ENCODE results near the gene MLLT10. TPM values are rescaled to one million over a fixed set of nuclear protein-coding genes. Genes with fewer than 3 reads are reported as not detected.

MLLT10 gene
- total RNA-seq, 1 donor from 2014 or later: 43.9 TPM

DNA sequence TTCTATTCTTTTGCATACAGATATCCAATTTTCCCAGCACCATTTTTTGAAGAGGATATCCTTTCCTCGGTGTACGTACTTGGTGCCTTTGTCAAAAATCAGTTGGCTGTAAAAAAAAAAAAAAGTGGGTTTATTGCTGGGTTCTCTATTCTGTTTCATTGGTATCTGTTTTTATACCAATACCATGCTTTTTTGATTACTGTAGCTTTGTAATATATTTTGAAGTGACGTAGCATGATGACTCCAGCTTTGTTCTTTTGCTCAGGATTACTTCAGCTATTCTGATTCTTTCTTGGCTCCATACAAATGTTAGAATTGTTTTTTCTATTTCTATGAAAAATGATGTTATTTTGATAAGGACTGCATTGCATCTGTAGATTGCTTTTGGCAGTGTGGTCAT is 165.5 kb downstream of the MLLT10 start:
- Mint-ChIP-seq H3K4me1 (ENCODE audit: unreplicated experiment) (peaks cover 30% of the 10 kb centered on the region), H3K4me3 (ENCODE audit: unreplicated experiment) (no peak overlapping the region), H3K9me3 (ENCODE audit: unreplicated experiment) (peaks cover 23% of the 10 kb centered on the region), H3K27me3 (ENCODE audit: unreplicated experiment) (no peaks in the 10 kb centered on the region), H3K27ac (ENCODE audit: unreplicated experiment) (no peak overlapping the region), H3K36me3 (ENCODE audit: unreplicated experiment) (peaks cover 41% of the 10 kb centered on the region)
- DNase-seq (ENCODE audit: extremely low spot score, unreplicated experiment): no peak
- TF ChIP-seq, protein P1, sequence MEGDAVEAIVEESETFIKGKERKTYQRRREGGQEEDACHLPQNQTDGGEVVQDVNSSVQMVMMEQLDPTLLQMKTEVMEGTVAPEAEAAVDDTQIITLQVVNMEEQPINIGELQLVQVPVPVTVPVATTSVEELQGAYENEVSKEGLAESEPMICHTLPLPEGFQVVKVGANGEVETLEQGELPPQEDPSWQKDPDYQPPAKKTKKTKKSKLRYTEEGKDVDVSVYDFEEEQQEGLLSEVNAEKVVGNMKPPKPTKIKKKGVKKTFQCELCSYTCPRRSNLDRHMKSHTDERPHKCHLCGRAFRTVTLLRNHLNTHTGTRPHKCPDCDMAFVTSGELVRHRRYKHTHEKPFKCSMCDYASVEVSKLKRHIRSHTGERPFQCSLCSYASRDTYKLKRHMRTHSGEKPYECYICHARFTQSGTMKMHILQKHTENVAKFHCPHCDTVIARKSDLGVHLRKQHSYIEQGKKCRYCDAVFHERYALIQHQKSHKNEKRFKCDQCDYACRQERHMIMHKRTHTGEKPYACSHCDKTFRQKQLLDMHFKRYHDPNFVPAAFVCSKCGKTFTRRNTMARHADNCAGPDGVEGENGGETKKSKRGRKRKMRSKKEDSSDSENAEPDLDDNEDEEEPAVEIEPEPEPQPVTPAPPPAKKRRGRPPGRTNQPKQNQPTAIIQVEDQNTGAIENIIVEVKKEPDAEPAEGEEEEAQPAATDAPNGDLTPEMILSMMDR (IDR thresholded peaks at IDR 0.05): no peak

DNA sequence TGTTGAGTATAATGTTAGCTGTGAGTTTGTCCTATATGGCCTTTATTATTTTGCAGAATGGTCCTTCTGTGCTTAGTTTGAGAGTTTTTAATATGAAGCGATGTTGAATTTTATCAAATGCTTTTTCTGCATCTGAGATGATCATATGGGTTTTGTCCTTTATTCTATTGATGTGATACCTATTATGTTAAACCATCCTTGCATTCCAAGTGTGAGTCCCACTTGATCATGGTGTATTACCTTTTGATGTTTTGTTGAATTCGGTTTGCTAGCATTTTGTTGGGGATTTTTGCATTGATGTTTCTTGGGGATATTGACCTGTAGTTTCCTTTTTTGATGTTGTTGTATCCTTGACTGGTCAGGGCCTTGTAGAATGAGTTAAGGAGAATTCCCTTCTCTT is 166.4 kb downstream of the MLLT10 start:
- H3K27me3 Mint-ChIP-seq (ENCODE audit: unreplicated experiment): no peaks in the 10 kb centered on the region
- peaks cover 37% of the 10 kb centered on the region for H3K36me3 Mint-ChIP-seq (ENCODE audit: unreplicated experiment)
- TF ChIP-seq, protein P1 (IDR thresholded peaks at IDR 0.05): no peak
- no peak overlapping the region for H3K4me3 Mint-ChIP-seq (ENCODE audit: unreplicated experiment)
- DNase-seq (ENCODE audit: extremely low spot score, unreplicated experiment): no peak
- H3K27ac Mint-ChIP-seq (ENCODE audit: unreplicated experiment): no peak overlapping the region
- H3K4me1 Mint-ChIP-seq (ENCODE audit: unreplicated experiment): peaks cover 27% of the 10 kb centered on the region
- peaks cover 23% of the 10 kb centered on the region for H3K9me3 Mint-ChIP-seq (ENCODE audit: unreplicated experiment)

DNA sequence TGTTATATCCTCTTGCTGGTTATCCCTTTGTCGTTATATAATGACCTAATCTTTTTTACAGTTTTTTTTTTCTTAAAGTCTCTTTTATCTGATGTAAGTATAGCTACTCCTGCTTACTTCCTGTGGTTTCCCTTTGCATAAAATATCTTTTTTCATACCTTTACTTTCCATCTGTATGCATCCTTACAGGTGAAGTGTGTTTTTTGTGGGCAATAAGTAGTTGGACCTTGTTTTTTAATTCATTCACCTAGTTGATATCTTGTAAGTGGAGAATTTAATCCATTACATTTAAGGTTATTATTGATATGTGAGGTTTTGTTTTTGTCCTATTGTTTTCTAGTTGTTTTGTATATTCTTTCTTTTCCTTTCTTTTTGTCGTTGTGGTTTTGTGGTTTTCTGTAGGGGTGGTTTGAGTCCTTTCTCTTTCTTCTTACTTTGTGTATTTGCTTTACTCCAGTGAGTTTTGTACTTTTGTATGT is 168.6 kb downstream of the MLLT10 start:
- no peak overlapping the region for H3K27ac Mint-ChIP-seq (ENCODE audit: unreplicated experiment)

DNA sequence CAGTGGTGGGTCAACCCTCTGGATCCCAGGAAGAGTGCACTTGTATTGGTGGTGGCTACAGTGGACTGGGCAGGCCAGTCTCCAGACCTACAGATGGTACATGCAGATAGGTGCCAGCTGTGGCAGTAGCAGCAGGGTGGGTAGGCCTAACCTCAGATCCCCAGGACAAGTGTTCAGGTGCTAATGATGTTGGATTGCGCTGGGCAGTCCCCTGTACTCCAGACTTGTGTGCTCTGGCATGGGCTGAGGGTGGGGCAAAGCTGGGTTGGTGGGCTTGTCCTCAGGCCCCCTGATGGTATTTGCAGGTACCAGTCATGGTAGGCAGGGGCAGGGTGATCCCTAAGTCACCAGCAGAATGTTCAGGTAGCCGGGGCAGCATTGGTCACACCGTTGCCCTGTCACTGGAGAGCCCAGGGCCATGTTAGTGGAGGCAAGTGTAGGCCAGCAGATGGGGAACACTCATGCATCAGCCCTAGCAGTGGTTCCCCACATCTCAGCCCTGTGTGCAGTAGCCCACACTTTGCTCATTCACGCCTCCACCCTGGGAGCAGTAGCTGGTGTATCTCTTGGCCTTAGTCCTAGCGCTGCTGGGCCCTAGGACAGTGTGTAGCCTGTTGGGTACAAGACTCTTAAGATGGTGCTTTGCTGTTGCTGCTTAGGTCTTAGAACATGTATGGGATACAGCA is 171.3 kb downstream of the MLLT10 start:
- DNase-seq (ENCODE audit: extremely low spot score, unreplicated experiment): no peak
- TF ChIP-seq, protein P1 (IDR thresholded peaks at IDR 0.05): no peak
- Mint-ChIP-seq H3K27me3 (ENCODE audit: unreplicated experiment) (no peaks in the 10 kb centered on the region), H3K27ac (ENCODE audit: unreplicated experiment) (no peak overlapping the region), H3K9me3 (ENCODE audit: unreplicated experiment) (peaks cover 10% of the 10 kb centered on the region), H3K36me3 (ENCODE audit: unreplicated experiment) (peaks cover 31% of the 10 kb centered on the region), H3K4me3 (ENCODE audit: unreplicated experiment) (no peak overlapping the region), H3K4me1 (ENCODE audit: unreplicated experiment) (peaks cover 7% of the 10 kb centered on the region)

More for the DNA sequence above, 168.6 kb downstream of the MLLT10 start:
- peaks cover 38% of the 10 kb centered on the region for H3K36me3 Mint-ChIP-seq (ENCODE audit: unreplicated experiment)
- H3K27me3 Mint-ChIP-seq (ENCODE audit: unreplicated experiment): no peaks in the 10 kb centered on the region
- TF ChIP-seq, protein P1 (IDR thresholded peaks at IDR 0.05): no peak
- peaks cover 23% of the 10 kb centered on the region for H3K9me3 Mint-ChIP-seq (ENCODE audit: unreplicated experiment)
- no peak for DNase-seq (ENCODE audit: extremely low spot score, unreplicated experiment)
- peaks cover 12% of the 10 kb centered on the region for H3K4me1 Mint-ChIP-seq (ENCODE audit: unreplicated experiment)
- H3K4me3 Mint-ChIP-seq (ENCODE audit: unreplicated experiment): no peak overlapping the region

DNA sequence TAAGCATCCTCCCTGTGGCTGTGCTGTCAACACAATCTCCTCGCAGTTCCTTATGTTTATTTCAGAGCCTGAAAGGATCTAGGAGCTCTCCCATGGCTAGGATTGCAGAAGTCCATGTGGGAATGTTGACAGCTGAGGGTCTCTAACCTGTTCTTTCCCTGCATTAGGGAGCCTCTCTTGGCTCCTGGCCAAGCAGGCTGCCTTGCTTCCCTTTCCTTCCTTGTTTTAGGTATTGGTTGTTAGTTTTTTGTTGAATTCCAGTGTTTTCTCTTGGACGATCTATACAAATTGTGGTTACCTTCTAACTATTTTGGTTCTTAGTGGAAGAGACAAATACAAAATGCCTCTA is 171.8 kb downstream of the MLLT10 start:
- Mint-ChIP-seq H3K36me3 (ENCODE audit: unreplicated experiment) (peaks cover 26% of the 10 kb centered on the region), H3K27ac (ENCODE audit: unreplicated experiment) (no peak overlapping the region), H3K9me3 (ENCODE audit: unreplicated experiment) (peaks cover 5% of the 10 kb centered on the region), H3K4me1 (ENCODE audit: unreplicated experiment) (peaks cover 7% of the 10 kb centered on the region), H3K27me3 (ENCODE audit: unreplicated experiment) (no peaks in the 10 kb centered on the region), H3K4me3 (ENCODE audit: unreplicated experiment) (no peak overlapping the region)
- TF ChIP-seq, protein P1 (IDR thresholded peaks at IDR 0.05): no peak
- DNase-seq (ENCODE audit: extremely low spot score, unreplicated experiment): no peak

Data from osteocyte (in vitro differentiated cells).